Upper lobe of left lung (tissue), 6 donors: ENCODE results near the gene SMC1B. TPM values are rescaled to one million over a fixed set of nuclear protein-coding genes. Genes with fewer than 3 reads are reported as not detected.
A peak's percentile ranks its signal among the peaks of the same experiment; 100 is the strongest.

Experiments
- ATAC-seq, 2 donors: fragments of 200-7000 bp; cut with Tn5 transposase; one replicate each; pipeline ENCODE4 v1.9.1; 2022; ENCODE audit warnings: mild to moderate bottlenecking in 2 of 2, moderate library complexity in 2 of 2; ENCODE audit not compliant: low FRiP score in 2 of 2
- DNase-seq, 2 donors: peaks; one replicate each; pipeline ENCODE4 v3.0.0-alpha.2; 2019 to 2020
- H3K27ac ChIP-seq, 4 donors: fragments of 200-600 bp; sonication (generic); one replicate each; pipeline ENCODE4 v1.5.1; 2016 to 2019
- H3K27me3 ChIP-seq, 4 donors: fragments of 200-600 bp; sonication (generic); one replicate each; pipeline ENCODE4 v1.5.1; 2017 to 2019
- H3K36me3 ChIP-seq, 4 donors: fragments of 200-600 bp; sonication (generic); one replicate each; pipeline ENCODE4 v1.5.1; 2016 to 2019
- H3K4me1 ChIP-seq, 4 donors: fragments of 200-600 bp; sonication (generic); one replicate each; pipeline ENCODE4 v1.5.1; 2018 to 2019
- H3K4me3 ChIP-seq, 4 donors: fragments of 200-600 bp; sonication (generic); one replicate each; pipeline ENCODE4 v1.5.1; 2017 to 2019; ENCODE audit warnings: mild to moderate bottlenecking in 2 of 4, moderate library complexity in 1 of 4
- H3K9me3 ChIP-seq, 4 donors: fragments of 200-600 bp; sonication (generic); one replicate each; pipeline ENCODE4 v1.5.1; 2018 to 2019
- EP300 ChIP-seq, 4 donors: sonication (generic); formaldehyde crosslinking; IDR thresholded peaks; one replicate each; pipeline ENCODE4 v1.5.1; 2017; ENCODE audit warnings: antibody characterized with exemption in 4 of 4, control low read depth in 2 of 4
- POLR2A ChIP-seq, 4 donors: fragments of 450-650 bp; IDR thresholded peaks; one replicate each; pipeline ENCODE4 v1.5.1; 2016 to 2017; ENCODE audit warnings: antibody characterized with exemption in 4 of 4, mild to moderate bottlenecking in 2 of 4
- POLR2AphosphoS5 ChIP-seq, 2 donors: sonication (generic); formaldehyde crosslinking; IDR thresholded peaks; one replicate each; pipeline ENCODE4 v1.5.1; 2017; ENCODE audit warnings: antibody characterized with exemption in 2 of 2
- WGBS, 2 donors: methylation state at CpG; one replicate each; pipeline ENCODE4 v1.1.5; 2017 to 2018; 5-methylcytosine and 5-hydroxymethylcytosine counted together
- total RNA-seq, 6 donors: library from RNA; depleted of rRNA in 4 of 6; stranded (reverse); fragments of >200 nt in 4 of 6; gene quantifications; one replicate each; pipeline versions ENCODE4 v1.1.0 to v1.2.1, GENCODE V29; 2016 to 2021
- TF ChIP-seq, protein P1 (sequence below), 6 experiments: fragments of 450-650 bp in 4 of 6; fragments of 200-600 bp in 2 of 6; sonication (generic) in 2 of 6; IDR thresholded peaks; one replicate each; pipeline ENCODE4 v1.5.1; 2016 to 2019; ENCODE audit warnings: antibody characterized with exemption in 6 of 6
- donor health status: DM: no; HTN: no; CAD: no; lungs with moderate emphysema.
- donor health status: DM: no; HTN: yes; CAD: no; lungs with severe emphysema.

The SMC1B gene
- total RNA-seq, 6 donors from 2014 or later: not detected

DNA sequence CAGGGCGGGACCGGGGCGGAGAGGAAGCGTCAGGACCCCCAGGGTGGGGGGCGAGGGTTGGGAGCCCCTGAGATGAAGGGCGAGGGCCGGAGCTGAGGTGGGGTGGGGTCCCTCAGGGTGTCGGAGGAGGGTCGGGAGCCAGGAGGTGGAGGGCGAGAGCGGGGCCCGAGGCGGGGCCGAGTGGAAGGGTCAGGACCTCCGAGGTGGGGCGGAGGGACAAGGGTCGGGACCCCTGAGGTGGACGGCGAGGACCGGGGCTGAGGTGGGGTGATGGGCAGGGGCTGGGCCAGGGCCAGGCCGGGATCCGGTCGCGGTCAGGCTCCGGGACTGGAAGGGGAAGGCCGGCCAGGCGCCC lies 409 bp downstream of the SMC1B start:
- DNase-seq: peak in 1 of 2 donors; percentile 85
- H3K27me3 ChIP-seq: no peaks in the 10 kb centered on the region
- peaks cover 6 to 18% (median 13%) of the 10 kb centered on the region in 4 donors for H3K4me1 ChIP-seq
- WGBS, 2 donors: 92 to 95% methylated on average over 21 to 27 of the region's 27 CpGs
- no peak overlapping the region for H3K27ac ChIP-seq
- H3K9me3 ChIP-seq: no peaks in the 10 kb centered on the region
- ATAC-seq: peak in 1 of 2 donors; percentile 38
- H3K4me3 ChIP-seq: peak overlapping the region; percentile 24 to 57 (median 51)
- TF ChIP-seq, protein P1, sequence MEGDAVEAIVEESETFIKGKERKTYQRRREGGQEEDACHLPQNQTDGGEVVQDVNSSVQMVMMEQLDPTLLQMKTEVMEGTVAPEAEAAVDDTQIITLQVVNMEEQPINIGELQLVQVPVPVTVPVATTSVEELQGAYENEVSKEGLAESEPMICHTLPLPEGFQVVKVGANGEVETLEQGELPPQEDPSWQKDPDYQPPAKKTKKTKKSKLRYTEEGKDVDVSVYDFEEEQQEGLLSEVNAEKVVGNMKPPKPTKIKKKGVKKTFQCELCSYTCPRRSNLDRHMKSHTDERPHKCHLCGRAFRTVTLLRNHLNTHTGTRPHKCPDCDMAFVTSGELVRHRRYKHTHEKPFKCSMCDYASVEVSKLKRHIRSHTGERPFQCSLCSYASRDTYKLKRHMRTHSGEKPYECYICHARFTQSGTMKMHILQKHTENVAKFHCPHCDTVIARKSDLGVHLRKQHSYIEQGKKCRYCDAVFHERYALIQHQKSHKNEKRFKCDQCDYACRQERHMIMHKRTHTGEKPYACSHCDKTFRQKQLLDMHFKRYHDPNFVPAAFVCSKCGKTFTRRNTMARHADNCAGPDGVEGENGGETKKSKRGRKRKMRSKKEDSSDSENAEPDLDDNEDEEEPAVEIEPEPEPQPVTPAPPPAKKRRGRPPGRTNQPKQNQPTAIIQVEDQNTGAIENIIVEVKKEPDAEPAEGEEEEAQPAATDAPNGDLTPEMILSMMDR (IDR thresholded peaks at IDR 0.05): no peak
- TF ChIP-seq EP300 (IDR thresholded peaks at IDR 0.05) (no peak), POLR2A (IDR thresholded peaks at IDR 0.05) (no peak), POLR2AphosphoS5 (IDR thresholded peaks at IDR 0.05) (no peak)
- H3K36me3 ChIP-seq: no peaks in the 10 kb centered on the region

DNA sequence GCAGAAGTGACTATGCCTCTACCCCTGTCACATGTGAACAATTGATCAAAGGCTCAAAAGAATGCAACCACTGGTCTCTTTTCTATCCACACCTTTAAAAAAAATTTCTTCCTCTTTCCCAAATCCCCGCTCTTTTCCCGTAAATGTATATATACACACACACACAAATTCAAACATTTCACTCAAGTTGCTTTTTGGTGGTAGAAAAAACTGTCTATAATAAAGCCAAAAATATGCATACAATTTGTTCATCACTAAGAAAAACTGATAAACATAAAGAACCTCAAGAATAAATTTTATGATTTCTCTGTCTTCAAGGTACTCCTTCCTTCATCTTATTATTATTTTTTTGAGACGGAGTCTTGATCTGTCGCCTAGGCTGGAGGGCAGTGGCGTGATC lies 5.6 kb downstream of the SMC1B start:
- no peak for ATAC-seq
- no peak for DNase-seq
- no peaks in the 10 kb centered on the region for H3K36me3 ChIP-seq
- TF ChIP-seq EP300 (IDR thresholded peaks at IDR 0.05) (no peak), POLR2A (IDR thresholded peaks at IDR 0.05) (no peak), POLR2AphosphoS5 (IDR thresholded peaks at IDR 0.05) (no peak)
- TF ChIP-seq, protein P1 (IDR thresholded peaks at IDR 0.05): no peak
- no peaks in the 10 kb centered on the region for H3K9me3 ChIP-seq
- no peaks in the 10 kb centered on the region for H3K27me3 ChIP-seq
- H3K4me1 ChIP-seq: peaks cover 0 to 2% (median under 1%) of the 10 kb centered on the region in 4 donors
- no peak overlapping the region for H3K4me3 ChIP-seq
- H3K27ac ChIP-seq: no peak overlapping the region
- 93 to 95% methylated on average over 5 of the region's 5 CpGs for WGBS, 2 donors

DNA sequence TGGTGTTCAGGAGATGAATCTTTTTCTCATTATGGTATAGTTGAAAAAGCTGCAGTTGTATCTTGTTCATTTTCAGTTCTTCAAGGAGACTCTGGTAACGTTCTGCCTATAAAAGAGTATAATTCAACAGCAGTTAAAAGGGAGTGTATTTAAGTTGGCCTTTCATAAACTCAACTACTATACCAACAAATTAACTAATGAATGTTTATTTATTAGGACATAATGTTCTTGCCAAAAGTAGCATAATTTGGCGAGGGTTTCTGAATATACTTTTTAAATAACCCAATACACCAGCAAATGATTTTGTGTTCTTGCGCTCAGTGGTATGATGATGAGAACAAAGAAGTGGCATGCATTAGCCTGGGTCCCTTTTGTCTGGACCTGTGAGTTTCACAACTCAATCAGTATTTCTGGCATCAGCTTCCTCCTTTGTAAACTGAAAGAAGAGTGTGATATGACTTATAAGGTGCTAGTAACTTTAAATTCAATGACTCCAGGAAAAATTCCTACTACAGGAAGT lies 10.9 kb downstream of the SMC1B start:
- TF ChIP-seq, protein P1 (IDR thresholded peaks at IDR 0.05): no peak
- TF ChIP-seq POLR2A (IDR thresholded peaks at IDR 0.05) (no peak), EP300 (IDR thresholded peaks at IDR 0.05) (no peak), POLR2AphosphoS5 (IDR thresholded peaks at IDR 0.05) (no peak)
- Histone ChIP-seq H3K4me1 (no peaks in the 10 kb centered on the region), H3K27me3 (no peaks in the 10 kb centered on the region), H3K27ac (no peak overlapping the region), H3K36me3 (no peaks in the 10 kb centered on the region), H3K9me3 (no peaks in the 10 kb centered on the region), H3K4me3 (no peak overlapping the region)
- WGBS, 2 donors: 58 to 72% methylated on average over 3 of the region's 3 CpGs
- ATAC-seq (no peak), DNase-seq (no peak)

DNA sequence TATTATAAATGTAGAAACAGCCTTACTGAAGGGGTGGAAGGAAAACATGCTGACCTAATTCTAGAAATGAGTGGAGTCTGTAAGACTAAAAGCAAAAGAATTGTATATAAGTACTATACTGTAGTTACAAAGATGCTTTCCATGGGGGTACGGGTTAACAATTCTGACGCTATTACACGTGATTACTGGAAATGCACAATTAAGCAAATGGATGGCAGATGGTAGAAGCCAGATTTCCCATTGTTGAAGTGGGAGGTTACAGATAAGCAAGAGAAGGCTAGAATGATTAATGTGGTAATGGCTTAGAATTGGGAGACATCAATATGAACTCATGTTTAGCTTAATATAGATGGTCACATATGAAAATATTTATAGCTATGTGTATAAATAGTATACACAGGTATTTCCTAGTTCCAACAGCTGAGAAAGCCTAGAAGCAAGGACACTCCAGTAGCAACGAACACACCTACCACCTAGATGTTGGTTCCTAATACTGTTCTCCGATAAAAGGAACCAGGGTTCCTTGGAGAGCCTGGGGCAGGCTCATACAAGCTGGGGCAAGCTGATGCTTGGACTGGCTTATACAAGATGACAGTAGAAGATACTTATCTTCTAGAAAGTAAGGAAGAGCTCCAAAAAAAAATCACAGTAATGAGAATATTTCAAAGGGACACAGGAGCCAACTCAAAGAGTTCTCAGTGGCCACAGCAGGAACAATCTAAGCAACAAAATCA lies 13.5 kb downstream of the SMC1B start:
- Histone ChIP-seq H3K4me3 (no peak overlapping the region), H3K27me3 (no peaks in the 10 kb centered on the region), H3K36me3 (no peaks in the 10 kb centered on the region), H3K9me3 (no peaks in the 10 kb centered on the region), H3K27ac (no peak overlapping the region), H3K4me1 (no peaks in the 10 kb centered on the region)
- DNase-seq (no peak), ATAC-seq (no peak)
- WGBS, 2 donors: 86 to 93% methylated on average over 5 of the region's 5 CpGs
- TF ChIP-seq, protein P1 (IDR thresholded peaks at IDR 0.05): no peak
- TF ChIP-seq POLR2AphosphoS5 (IDR thresholded peaks at IDR 0.05): no peak
- TF ChIP-seq EP300 (IDR thresholded peaks at IDR 0.05): no peak
- TF ChIP-seq POLR2A (IDR thresholded peaks at IDR 0.05): no peak

DNA sequence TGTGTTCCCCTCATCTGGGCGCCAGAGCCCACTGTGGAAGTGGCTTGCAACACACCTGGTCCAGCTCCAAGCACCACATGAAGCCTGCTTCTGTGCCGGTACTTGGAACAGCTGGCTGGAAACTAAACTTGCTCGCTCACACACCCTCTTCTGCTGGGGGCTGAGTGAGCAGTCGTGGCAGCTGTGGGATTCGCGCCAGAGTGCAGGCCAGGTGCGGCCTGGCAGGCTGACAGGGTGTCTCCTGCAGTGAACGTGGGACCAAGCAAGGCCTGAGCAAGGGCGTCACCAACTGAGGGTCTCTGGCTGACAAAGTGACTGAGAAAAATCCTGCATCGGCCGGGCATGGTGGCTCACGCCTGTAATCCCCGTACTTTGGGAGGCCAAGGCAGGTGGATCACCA lies 15.2 kb downstream of the SMC1B start:
- Histone ChIP-seq H3K27me3 (no peaks in the 10 kb centered on the region), H3K4me3 (no peak overlapping the region), H3K9me3 (no peaks in the 10 kb centered on the region), H3K4me1 (no peaks in the 10 kb centered on the region), H3K27ac (no peak overlapping the region), H3K36me3 (no peaks in the 10 kb centered on the region)
- TF ChIP-seq POLR2A (IDR thresholded peaks at IDR 0.05) (no peak), EP300 (IDR thresholded peaks at IDR 0.05) (no peak), POLR2AphosphoS5 (IDR thresholded peaks at IDR 0.05) (no peak)
- TF ChIP-seq, protein P1 (IDR thresholded peaks at IDR 0.05): no peak
- ATAC-seq: no peak
- peak in 1 of 2 donors; percentile 46 for DNase-seq
- 77 to 91% methylated on average over 10 to 13 of the region's 13 CpGs for WGBS, 2 donors
